PC-3 (cell line): ENCODE results near the gene HIVEP3. TPM values are rescaled to one million over a fixed set of nuclear protein-coding genes. Genes with fewer than 3 reads are reported as not detected.
A peak's percentile ranks its signal among the peaks of the same experiment; 100 is the strongest.

ENCODE experiments used
- ATAC-seq: fragments of 200-7000 bp; cut with Tn5 transposase; 2 replicates; pipeline ENCODE4 v1.9.1; 2020; ENCODE audit warnings: mild to moderate bottlenecking, moderate library complexity
- BruUV-seq: library from RNA; stranded (reverse); fragments of 400-500 nt; replicated peaks from 2 replicates; lab custom pipeline; 2021; lab: Mats Ljungman, UMichigan
- CTCF ChIA-PET: fragments of 300-600 bp; sonication (Branson Sonifier 250); formaldehyde crosslinking; loops from one replicate; lab custom pipeline; 2022; ENCODE audit warnings: antibody characterized with exemption; lab: Charles Lee
- POLR2A ChIA-PET: fragments of 300-600 bp; sonication (Branson Sonifier 250); formaldehyde crosslinking; loops from one replicate; lab custom pipeline; 2022; ENCODE audit warnings: antibody characterized with exemption; ENCODE audit not compliant: unreplicated experiment; lab: Charles Lee
- DNase-seq: peaks from one replicate; pipeline ENCODE4 v3.0.0-alpha.2; 2015
- H2AFZ ChIP-seq: fragments of 300-600 bp; sonication (generic); 2 replicates; pipeline ENCODE4 v1.6.0; 2016; ENCODE audit warnings: antibody characterized with exemption, low read length
- H3F3A ChIP-seq: fragments of 300-600 bp; sonication (generic); one replicate; pipeline ENCODE4 v1.6.0; 2017; ENCODE audit warnings: antibody characterized with exemption, low read length, control low read depth, mild to moderate bottlenecking; ENCODE audit not compliant: unreplicated experiment
- H3K27ac ChIP-seq: fragments of 300-600 bp; sonication (generic); 2 replicates; pipeline ENCODE4 v1.5.1; 2016; ENCODE audit warnings: mild to moderate bottlenecking, low read length
- H3K27me3 ChIP-seq: fragments of 300-600 bp; sonication (generic); 2 replicates; pipeline ENCODE4 v1.6.1; 2016; ENCODE audit warnings: low read length, mixed read lengths
- H3K36me3 ChIP-seq: fragments of 300-600 bp; sonication (generic); 2 replicates; pipeline ENCODE4 v1.6.1; 2016; ENCODE audit warnings: low read depth, mixed run types, low read length, mixed read lengths
- H3K4me1 ChIP-seq: fragments of 300-600 bp; sonication (generic); 2 replicates; pipeline ENCODE4 v1.5.1; 2016; ENCODE audit warnings: low read length; ENCODE audit not compliant: insufficient read depth
- H3K4me2 ChIP-seq: fragments of 300-600 bp; sonication (generic); 2 replicates; pipeline ENCODE4 v1.6.0; 2016; ENCODE audit warnings: low read length
- H3K4me3 ChIP-seq: fragments of 300-600 bp; sonication (generic); 2 replicates; pipeline ENCODE4 v1.5.1; 2016; ENCODE audit warnings: mild to moderate bottlenecking, low read length, mixed read lengths
- H3K79me2 ChIP-seq: fragments of 300-600 bp; sonication (generic); 2 replicates; pipeline ENCODE4 v1.6.1; 2017; ENCODE audit warnings: low read length, mixed read lengths
- H3K9ac ChIP-seq: fragments of 300-600 bp; sonication (generic); 2 replicates; pipeline ENCODE4 v1.6.0; 2016; ENCODE audit warnings: mild to moderate bottlenecking, low read length
- H3K9me2 ChIP-seq: fragments of 300-600 bp; sonication (generic); replicated peaks from 2 replicates; pipeline ENCODE4 v1.6.1; 2016; ENCODE audit warnings: mixed run types, low read length, mixed read lengths
- H3K9me3 ChIP-seq: fragments of 300-600 bp; sonication (generic); 2 replicates; pipeline ENCODE4 v1.6.1; 2016; ENCODE audit warnings: low read length, mixed read lengths
- H4K20me1 ChIP-seq: fragments of 300-600 bp; sonication (generic); 2 replicates; pipeline ENCODE4 v1.6.1; 2016; ENCODE audit warnings: low read length, mixed read lengths
- EZH2 ChIP-seq: fragments of 300-600 bp; sonication (generic); IDR thresholded peaks from one replicate; pipeline ENCODE4 v1.6.1; 2017; ENCODE audit warnings: antibody characterized with exemption, mild to moderate bottlenecking, low read length; ENCODE audit not compliant: unreplicated experiment
- EZH2phosphoT487 ChIP-seq: fragments of 300-600 bp; sonication (generic); IDR thresholded peaks from 2 replicates; pipeline ENCODE4 v1.6.1; 2018; ENCODE audit warnings: mild to moderate bottlenecking, antibody characterized with exemption, low read length, borderline replicate concordance
- intact Hi-C: fragments of 100-400 bp; cut with micrococcal nuclease; formaldehyde crosslinking; loops from 2 replicates; pipeline ENCODE4 v1.9.0; 2023
- total RNA-seq: library from RNA; depleted of rRNA; stranded (reverse); fragments of >200 nt; gene quantifications from 2 replicates; pipeline ENCODE4 v1.2.3, GENCODE V29; 2014
- TF ChIP-seq, protein P1 (sequence below): fragments of 300-600 bp; sonication (generic); conservative IDR thresholded peaks from 2 replicates; pipeline ENCODE4 v1.5.1; 2017; ENCODE audit warnings: antibody characterized with exemption, low read depth, mild to moderate bottlenecking, low read length

HIVEP3 gene
- total RNA-seq, 1 experiment from 2014 or later = 9.8 TPM

DNA sequence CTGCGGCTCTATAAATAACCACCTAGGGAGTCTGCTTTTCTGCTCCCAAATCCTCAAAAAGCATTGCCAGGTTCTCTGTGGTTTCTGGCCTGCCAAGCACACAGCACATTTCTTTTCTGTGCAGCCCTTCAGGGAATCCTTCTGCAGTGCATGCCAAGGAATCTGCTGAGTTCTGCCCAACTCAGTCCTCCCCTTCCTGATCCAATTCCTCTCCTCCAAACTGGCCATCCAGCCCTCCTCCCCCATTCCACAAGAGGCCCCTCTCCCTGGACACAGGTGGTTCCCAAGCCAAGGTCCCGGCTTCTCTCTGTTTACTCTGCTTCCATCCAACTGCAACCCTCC is 61.8 kb downstream of the HIVEP3 start:
- TF ChIP-seq, protein P1, sequence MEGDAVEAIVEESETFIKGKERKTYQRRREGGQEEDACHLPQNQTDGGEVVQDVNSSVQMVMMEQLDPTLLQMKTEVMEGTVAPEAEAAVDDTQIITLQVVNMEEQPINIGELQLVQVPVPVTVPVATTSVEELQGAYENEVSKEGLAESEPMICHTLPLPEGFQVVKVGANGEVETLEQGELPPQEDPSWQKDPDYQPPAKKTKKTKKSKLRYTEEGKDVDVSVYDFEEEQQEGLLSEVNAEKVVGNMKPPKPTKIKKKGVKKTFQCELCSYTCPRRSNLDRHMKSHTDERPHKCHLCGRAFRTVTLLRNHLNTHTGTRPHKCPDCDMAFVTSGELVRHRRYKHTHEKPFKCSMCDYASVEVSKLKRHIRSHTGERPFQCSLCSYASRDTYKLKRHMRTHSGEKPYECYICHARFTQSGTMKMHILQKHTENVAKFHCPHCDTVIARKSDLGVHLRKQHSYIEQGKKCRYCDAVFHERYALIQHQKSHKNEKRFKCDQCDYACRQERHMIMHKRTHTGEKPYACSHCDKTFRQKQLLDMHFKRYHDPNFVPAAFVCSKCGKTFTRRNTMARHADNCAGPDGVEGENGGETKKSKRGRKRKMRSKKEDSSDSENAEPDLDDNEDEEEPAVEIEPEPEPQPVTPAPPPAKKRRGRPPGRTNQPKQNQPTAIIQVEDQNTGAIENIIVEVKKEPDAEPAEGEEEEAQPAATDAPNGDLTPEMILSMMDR = no peak
- TF ChIP-seq EZH2phosphoT487 (no peak), EZH2 (no peak)
- H3K9me3 ChIP-seq = no peaks in the 10 kb centered on the region
- peaks cover 12% of the 10 kb centered on the region for H3F3A ChIP-seq
- no peaks in the 10 kb centered on the region for H3K36me3 ChIP-seq
- CTCF ChIA-PET = no interaction called here
- H3K4me1 ChIP-seq = peaks cover 68% of the 10 kb centered on the region
- H4K20me1 ChIP-seq = no peaks in the 10 kb centered on the region
- H3K27ac ChIP-seq = no peak overlapping the region
- no peak for ATAC-seq
- H3K4me3 ChIP-seq = no peak overlapping the region
- H3K9ac ChIP-seq = no peak overlapping the region
- no peaks in the 10 kb centered on the region for H3K27me3 ChIP-seq
- peaks cover 40% of the 10 kb centered on the region for H3K79me2 ChIP-seq
- no peak overlapping the region for H2AFZ ChIP-seq
- POLR2A ChIA-PET = no interaction called here
- DNase-seq = no peak
- BruUV-seq = no TSS peak
- intact Hi-C loops = no loop called here
- H3K4me2 ChIP-seq = no peak overlapping the region
- H3K9me2 ChIP-seq = no peaks in the 10 kb centered on the region

DNA sequence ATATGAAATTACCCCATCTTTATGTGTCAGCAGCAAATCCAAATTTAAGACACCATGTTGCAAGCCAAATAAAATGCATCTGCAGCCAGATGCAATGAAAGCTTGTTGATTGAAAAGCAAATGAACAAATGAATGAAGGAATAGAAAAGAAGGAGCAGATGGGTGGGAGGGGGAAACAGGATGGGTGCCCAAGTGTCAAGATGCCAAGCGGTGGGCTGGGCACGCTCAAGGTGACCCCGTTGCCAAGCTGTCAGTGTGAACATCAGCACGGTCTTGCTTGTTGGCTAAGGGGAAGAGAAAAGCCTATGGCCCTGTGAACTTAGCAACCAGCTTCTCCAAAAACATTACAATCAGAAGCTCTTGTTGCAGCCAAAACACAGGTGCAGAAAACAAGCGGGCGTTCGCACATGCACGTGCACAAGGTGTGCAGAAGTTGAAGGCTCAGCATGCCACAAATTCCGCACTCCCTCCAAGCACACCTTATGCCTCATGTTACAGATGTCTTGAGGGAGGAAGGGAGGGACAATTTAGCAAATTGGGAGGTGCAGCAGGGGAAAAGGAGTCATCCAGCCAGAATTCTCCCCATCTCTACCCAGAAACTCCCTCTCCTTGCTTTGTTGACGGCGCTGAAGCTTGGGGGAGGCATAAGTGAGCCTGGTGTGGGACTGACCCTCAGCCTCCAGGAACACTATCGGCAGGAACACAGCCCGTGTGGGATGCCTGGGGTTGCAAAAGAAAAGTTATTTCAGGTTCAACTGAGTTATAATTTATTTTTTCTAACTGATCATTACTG is 62.4 kb downstream of the HIVEP3 start:
- CTCF ChIA-PET = no interaction called here
- Histone ChIP-seq H3K79me2 (peaks cover 40% of the 10 kb centered on the region), H3F3A (peaks cover 8% of the 10 kb centered on the region), H3K9me2 (no peaks in the 10 kb centered on the region), H3K27me3 (no peaks in the 10 kb centered on the region), H3K4me1 (peaks cover 68% of the 10 kb centered on the region), H2AFZ (no peak overlapping the region), H3K4me2 (0 out of 2 replicates have a peak overlapping the region, but pooled peaks have one; percentile 0), H3K36me3 (no peaks in the 10 kb centered on the region), H3K27ac (no peak overlapping the region), H3K4me3 (no peak overlapping the region), H3K9ac (no peak overlapping the region), H4K20me1 (no peaks in the 10 kb centered on the region), H3K9me3 (no peaks in the 10 kb centered on the region)
- TF ChIP-seq, protein P1 = no peak
- no peak for TF ChIP-seq EZH2phosphoT487
- TF ChIP-seq EZH2 = no peak
- no TSS peak for BruUV-seq
- DNase-seq = no peak
- intact Hi-C loops = no loop called here
- no peak for ATAC-seq
- POLR2A ChIA-PET = no interaction called here

DNA sequence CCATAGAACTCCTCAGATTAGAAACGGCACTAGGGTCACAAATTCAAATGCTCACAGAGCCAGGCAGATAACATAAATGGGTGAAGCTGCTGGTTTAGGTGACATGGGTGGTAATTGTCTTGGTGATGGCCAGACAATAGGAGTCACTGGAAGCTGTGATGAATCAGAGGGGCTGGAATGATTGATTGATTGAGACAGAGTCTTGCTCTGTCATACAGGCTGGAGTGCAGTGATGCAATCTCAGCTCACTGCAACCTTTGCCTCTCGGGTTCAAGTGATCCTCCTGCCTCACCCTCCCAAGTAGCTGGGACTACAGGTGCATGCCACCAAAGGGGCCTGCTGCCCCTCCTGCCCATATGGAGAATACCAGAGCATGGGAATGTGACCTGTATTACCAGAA is 63.0 kb downstream of the HIVEP3 start:
- Histone ChIP-seq H3K36me3 (no peaks in the 10 kb centered on the region), H3F3A (peaks cover 2% of the 10 kb centered on the region), H3K9me3 (no peaks in the 10 kb centered on the region), H3K4me3 (no peak overlapping the region), H3K9me2 (no peaks in the 10 kb centered on the region), H2AFZ (no peak overlapping the region), H3K4me1 (peaks cover 68% of the 10 kb centered on the region), H3K9ac (no peak overlapping the region), H3K4me2 (0 out of 2 replicates have a peak overlapping the region, but pooled peaks have one; percentile 0), H4K20me1 (no peaks in the 10 kb centered on the region), H3K27ac (no peak overlapping the region), H3K79me2 (peaks cover 41% of the 10 kb centered on the region), H3K27me3 (no peaks in the 10 kb centered on the region)
- no TSS peak for BruUV-seq
- no peak for TF ChIP-seq EZH2phosphoT487
- intact Hi-C loops = no loop called here
- ATAC-seq = no peak
- CTCF ChIA-PET = no interaction called here
- POLR2A ChIA-PET = no interaction called here
- peak; percentile 70 for DNase-seq
